ENCODE measurements around the gene NCEH1.

Gene NCEH1

DNA sequence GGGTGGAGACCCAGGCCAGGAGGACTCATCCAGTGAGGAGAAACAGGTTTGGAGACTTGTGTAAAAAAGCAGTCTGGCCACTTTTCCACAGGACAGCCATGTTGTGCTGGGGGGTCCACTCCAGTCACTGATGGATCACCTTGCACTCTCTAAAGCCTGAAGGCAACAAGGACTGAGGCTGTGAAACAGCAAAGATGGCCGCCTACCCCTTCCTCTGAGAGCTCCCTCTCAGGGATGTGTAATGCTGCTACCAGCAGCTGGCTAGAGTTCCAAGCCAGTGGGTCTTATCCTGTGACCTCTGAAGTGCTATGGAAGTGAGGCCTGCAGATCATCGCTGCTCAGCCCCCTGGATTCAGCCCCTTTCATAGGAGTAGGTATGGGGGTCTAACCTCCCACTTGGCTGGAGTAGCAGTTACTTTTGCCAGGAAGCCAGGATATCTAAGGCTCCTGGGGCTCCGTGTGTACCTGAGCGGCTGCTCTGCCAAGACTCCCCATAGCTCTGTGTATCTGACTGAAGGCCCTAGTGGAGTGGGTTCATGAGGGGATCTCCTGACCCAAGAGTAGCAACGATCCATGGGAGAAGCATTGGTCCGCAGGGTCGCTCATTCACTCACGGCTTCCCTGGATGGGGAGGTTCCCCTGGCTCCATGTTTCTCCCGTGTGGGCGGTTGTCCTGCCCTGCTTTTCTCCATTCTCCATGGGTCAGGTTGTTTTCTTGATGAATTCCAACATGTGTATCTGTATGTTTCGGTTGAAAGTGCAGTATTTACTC is 117.8 kb downstream of the NCEH1 start:
- H3K79me2 ChIP-seq (ENCODE audit: control insufficient read depth, low read length), result no peaks in the 10 kb centered on the region
- no peaks in the 10 kb centered on the region for H3K36me3 ChIP-seq (ENCODE audit: control insufficient read depth, low read length)
- no peak overlapping the region for H3K27ac ChIP-seq (ENCODE audit: low read depth, low read length)
- H3K4me2 ChIP-seq (ENCODE audit: low read length), result no peak overlapping the region
- H4K20me1 ChIP-seq (ENCODE audit: control insufficient read depth, insufficient read depth, low read depth, low read length), result no peaks in the 10 kb centered on the region
- no peaks in the 10 kb centered on the region for H3K27me3 ChIP-seq (ENCODE audit: control insufficient read depth, low read length)
- H3K9me2 ChIP-seq (replicated peaks; ENCODE audit: control insufficient read depth, low read length), result no peaks in the 10 kb centered on the region
- H3F3A ChIP-seq (ENCODE audit: control insufficient read depth, insufficient read depth), result no peaks in the 10 kb centered on the region
- TF ChIP-seq, protein P1, sequence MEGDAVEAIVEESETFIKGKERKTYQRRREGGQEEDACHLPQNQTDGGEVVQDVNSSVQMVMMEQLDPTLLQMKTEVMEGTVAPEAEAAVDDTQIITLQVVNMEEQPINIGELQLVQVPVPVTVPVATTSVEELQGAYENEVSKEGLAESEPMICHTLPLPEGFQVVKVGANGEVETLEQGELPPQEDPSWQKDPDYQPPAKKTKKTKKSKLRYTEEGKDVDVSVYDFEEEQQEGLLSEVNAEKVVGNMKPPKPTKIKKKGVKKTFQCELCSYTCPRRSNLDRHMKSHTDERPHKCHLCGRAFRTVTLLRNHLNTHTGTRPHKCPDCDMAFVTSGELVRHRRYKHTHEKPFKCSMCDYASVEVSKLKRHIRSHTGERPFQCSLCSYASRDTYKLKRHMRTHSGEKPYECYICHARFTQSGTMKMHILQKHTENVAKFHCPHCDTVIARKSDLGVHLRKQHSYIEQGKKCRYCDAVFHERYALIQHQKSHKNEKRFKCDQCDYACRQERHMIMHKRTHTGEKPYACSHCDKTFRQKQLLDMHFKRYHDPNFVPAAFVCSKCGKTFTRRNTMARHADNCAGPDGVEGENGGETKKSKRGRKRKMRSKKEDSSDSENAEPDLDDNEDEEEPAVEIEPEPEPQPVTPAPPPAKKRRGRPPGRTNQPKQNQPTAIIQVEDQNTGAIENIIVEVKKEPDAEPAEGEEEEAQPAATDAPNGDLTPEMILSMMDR (IDR thresholded peaks at IDR 0.05; ENCODE audit: low read depth, low read length, poor library complexity, severe bottlenecking), result no peak
- TF ChIP-seq EZH2phosphoT487 (IDR thresholded peaks at IDR 0.05; ENCODE audit: borderline replicate concordance, low read length), result no peak
- H3K4me3 ChIP-seq (ENCODE audit: low read length), result no peak overlapping the region
- no peaks in the 10 kb centered on the region for H3K9me3 ChIP-seq (ENCODE audit: control insufficient read depth, insufficient read depth, low read length)
- H3K4me1 ChIP-seq (ENCODE audit: control insufficient read depth, low read length), result no peaks in the 10 kb centered on the region

- Histone ChIP-seq H3K27ac (ENCODE audit: low read depth, low read length) (no peak overlapping the region), H3K36me3 (ENCODE audit: control insufficient read depth, low read length) (no peaks in the 10 kb centered on the region), H3K27me3 (ENCODE audit: control insufficient read depth, low read length) (no peaks in the 10 kb centered on the region), H3K9me3 (ENCODE audit: control insufficient read depth, insufficient read depth, low read length) (no peaks in the 10 kb centered on the region), H4K20me1 (ENCODE audit: control insufficient read depth, insufficient read depth, low read depth, low read length) (no peaks in the 10 kb centered on the region), H3K4me2 (ENCODE audit: low read length) (no peak overlapping the region), H3K9me2 (replicated peaks; ENCODE audit: control insufficient read depth, low read length) (no peaks in the 10 kb centered on the region), H3K79me2 (ENCODE audit: control insufficient read depth, low read length) (no peaks in the 10 kb centered on the region), H3K4me3 (ENCODE audit: low read length) (no peak overlapping the region), H3K4me1 (ENCODE audit: control insufficient read depth, low read length) (no peaks in the 10 kb centered on the region), H3F3A (ENCODE audit: control insufficient read depth, insufficient read depth) (no peaks in the 10 kb centered on the region)
- no peak for TF ChIP-seq EZH2phosphoT487 (IDR thresholded peaks at IDR 0.05; ENCODE audit: borderline replicate concordance, low read length)
- TF ChIP-seq, protein P1 (IDR thresholded peaks at IDR 0.05; ENCODE audit: low read depth, low read length, poor library complexity, severe bottlenecking), result no peak
Measured at GRCh38 chr3:172591876-172592771, 118.7 kb downstream of the NCEH1 start.

GRCh38 chr3:172591125-172591605 is 119.7 kb downstream of the NCEH1 start:
- TF ChIP-seq, protein P1 (IDR thresholded peaks at IDR 0.05; ENCODE audit: low read depth, low read length, poor library complexity, severe bottlenecking), result no peak
- TF ChIP-seq EZH2phosphoT487 (IDR thresholded peaks at IDR 0.05; ENCODE audit: borderline replicate concordance, low read length), result no peak
- no peaks in the 10 kb centered on the region for H3F3A ChIP-seq (ENCODE audit: control insufficient read depth, insufficient read depth)
- H3K9me3 ChIP-seq (ENCODE audit: control insufficient read depth, insufficient read depth, low read length), result no peaks in the 10 kb centered on the region
- H3K27ac ChIP-seq (ENCODE audit: low read depth, low read length), result no peak overlapping the region
- no peaks in the 10 kb centered on the region for H3K4me1 ChIP-seq (ENCODE audit: control insufficient read depth, low read length)
- H3K4me2 ChIP-seq (ENCODE audit: low read length), result no peak overlapping the region
- peaks cover 6% of the 10 kb centered on the region; the same call in 1 of the 2 replicates for H3K27me3 ChIP-seq (ENCODE audit: control insufficient read depth, low read length)
- H3K79me2 ChIP-seq (ENCODE audit: control insufficient read depth, low read length), result no peaks in the 10 kb centered on the region
- no peak overlapping the region for H3K4me3 ChIP-seq (ENCODE audit: low read length)
- H4K20me1 ChIP-seq (ENCODE audit: control insufficient read depth, insufficient read depth, low read depth, low read length), result no peaks in the 10 kb centered on the region
- no peaks in the 10 kb centered on the region for H3K36me3 ChIP-seq (ENCODE audit: control insufficient read depth, low read length)
- no peaks in the 10 kb centered on the region for H3K9me2 ChIP-seq (replicated peaks; ENCODE audit: control insufficient read depth, low read length)

Measured in DOHH2 (cell line).